NT2/D1 (cell line): ENCODE measurements around the gene XKR7.

Source experiments
- SUZ12 ChIP-seq: IDR thresholded peaks from 2 replicates; pipeline ENCODE4 v1.6.1; 2011; ENCODE audit not compliant: insufficient read length, insufficient read depth; ENCODE audit errors: extremely low read depth
- ZNF274 ChIP-seq: IDR thresholded peaks from 2 replicates; pipeline ENCODE4 v1.6.1; 2011; ENCODE audit warnings: mild to moderate bottlenecking, low read depth, low read length

DNA sequence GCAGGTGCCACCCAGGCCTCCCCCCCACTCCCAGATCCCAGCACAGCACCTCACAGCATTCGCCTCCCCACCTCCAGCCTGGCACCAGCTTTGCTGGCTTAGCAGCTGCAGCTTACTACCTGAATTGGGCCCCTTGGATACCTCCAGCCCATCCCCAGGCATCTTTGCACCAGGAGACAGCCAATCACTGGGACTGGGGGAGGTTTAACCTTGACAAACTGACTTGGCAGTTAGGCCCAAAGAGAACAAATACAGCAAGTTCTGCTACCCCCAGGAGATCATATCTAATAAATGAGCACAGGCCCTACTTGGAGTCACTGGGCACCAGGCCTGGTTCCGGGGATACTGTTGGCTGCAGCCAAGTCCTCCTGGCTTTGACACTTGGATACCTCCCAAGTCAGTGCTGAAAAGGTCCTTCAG is 24.9 kb upstream of the XKR7 start:
- TF ChIP-seq ZNF274 (no peak), SUZ12 (no peak)
